Kidney (tissue), 14 donors: Measurements from ENCODE around the gene NPHP4. TPM values are rescaled to one million over a fixed set of nuclear protein-coding genes. Genes with fewer than 3 reads are reported as not detected.

Experiments used
- DNase-seq, 5 donors: peaks; one replicate each; pipeline ENCODE4 v3.0.0-alpha.2; 2013 to 2020
- FAIRE-seq: peaks from 2 replicates; lab custom pipeline; 2012; peaks lifted over from hg19 to GRCh38; lab: Jason Lieb, UNC
- H3K27ac ChIP-seq, 2 donors: one replicate each; pipeline ENCODE4 v1.7.0; 2013; ENCODE audit warnings: low read depth in 2 of 2, low read length in 2 of 2, inconsistent platforms in 1 of 2
- H3K27me3 ChIP-seq: one replicate; pipeline ENCODE4 v1.7.1; 2013; ENCODE audit warnings: low read length, inconsistent platforms; ENCODE audit not compliant: control insufficient read depth, insufficient read depth
- H3K36me3 ChIP-seq, 3 donors: one replicate each; pipeline versions ENCODE4 v1.7.0 to v1.7.1; 2013; ENCODE audit warnings: low read length in 3 of 3, control low read depth in 1 of 3, inconsistent platforms in 1 of 3; ENCODE audit not compliant: insufficient read depth in 3 of 3, control insufficient read depth in 2 of 3
- H3K4me1 ChIP-seq, 3 donors: one replicate each; pipeline versions ENCODE4 v1.7.0 to v1.7.1; 2013; ENCODE audit warnings: low read length in 3 of 3, inconsistent platforms in 1 of 3, low read depth in 1 of 3; ENCODE audit not compliant: control insufficient read depth in 2 of 3, insufficient read depth in 2 of 3
- H3K4me3 ChIP-seq, 3 donors: one replicate each; pipeline versions ENCODE4 v1.7.0 to v1.8.1; 2013; ENCODE audit warnings: low read length in 3 of 3, control low read depth in 1 of 3, inconsistent platforms in 1 of 3
- H3K9ac ChIP-seq, 3 donors: one replicate each; pipeline versions ENCODE4 v1.7.0 to v1.7.1; 2013; ENCODE audit warnings: low read length in 3 of 3, control low read depth in 1 of 3, inconsistent platforms in 1 of 3
- H3K9me3 ChIP-seq, 3 donors: one replicate each; pipeline versions ENCODE4 v1.7.0 to v1.7.1; 2013; ENCODE audit warnings: low read length in 3 of 3, control low read depth in 1 of 3, inconsistent platforms in 1 of 3; ENCODE audit not compliant: control insufficient read depth in 2 of 3, insufficient read depth in 1 of 3
- intact Hi-C: fragments of 100-400 bp; cut with DNase I; formaldehyde crosslinking; loops from one replicate; pipeline ENCODE4 v1.11.1; 2022
- polyA plus RNA-seq: library from polyadenylated mRNA; stranded (reverse); fragments of 350-450 nt; fragmentation: Illumina TruSeq; extraction: RNeasy Lipid Tissue Mini Kit (QIAGEN cat#74804); gene quantifications from one replicate; pipeline ENCODE4 v1.2.3, GENCODE V29; 2014; ENCODE audit warnings: low read depth, low replicate concordance; ENCODE audit not compliant: insufficient read depth
- total RNA-seq: library from RNA; stranded (reverse); fragmentation: NEBNext Ultra II Directional; extraction: Animal tissue kit (Norgen Biotek cat#: 25700); gene quantifications from one replicate; pipeline ENCODE4 v1.2.1, GENCODE V29; 2021
- TF ChIP-seq, protein P1 (sequence below): IDR thresholded peaks from 3 replicates; pipeline ENCODE4 v1.5.1; 2012; ENCODE audit warnings: mild to moderate bottlenecking, moderate library complexity, borderline replicate concordance; ENCODE audit not compliant: insufficient read depth; ENCODE audit errors: extremely low read depth
- donor health status: control.
- donor health status: control.
- donor health status: control.
- donor health status: control.
- donor health status: control.
- donor health status: DM: yes; HTN: yes; CAD: no.
- donor health status: Normal renal cell carcinoma (clear cell type).

The NPHP4 gene
- total and polyA plus RNA-seq, 2 donors from 2014 or later: 2.9 to 16.1 TPM

DNA sequence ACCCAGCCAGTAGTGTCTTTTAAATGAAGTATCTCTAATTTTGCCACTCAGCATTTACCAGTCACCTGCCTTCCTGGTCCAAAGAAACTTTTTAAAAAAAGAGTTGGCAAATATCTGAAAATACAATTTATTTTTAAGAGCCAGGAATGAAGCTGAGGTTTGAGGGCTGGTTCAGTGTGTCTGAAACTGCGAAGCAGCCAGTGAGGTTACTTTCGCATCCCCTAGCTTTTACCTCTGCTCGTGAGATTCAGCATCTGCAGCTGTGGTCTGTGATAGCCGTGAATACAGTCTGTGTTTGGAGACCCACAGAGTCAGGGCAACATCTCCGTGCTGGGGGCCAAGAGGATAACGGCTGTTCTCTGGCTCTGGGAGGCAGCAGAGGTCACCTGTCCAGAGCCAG is 32.2 kb upstream of the NPHP4 start:
- H3K27me3 ChIP-seq: no peaks in the 10 kb centered on the region
- H3K4me1 ChIP-seq: peaks cover 0 to 2% (median 0%) of the 10 kb centered on the region in 3 donors
- H3K4me3 ChIP-seq: no peak overlapping the region
- no peak overlapping the region for H3K27ac ChIP-seq
- no peaks in the 10 kb centered on the region for H3K9me3 ChIP-seq
- FAIRE-seq: no peak
- TF ChIP-seq, protein P1, sequence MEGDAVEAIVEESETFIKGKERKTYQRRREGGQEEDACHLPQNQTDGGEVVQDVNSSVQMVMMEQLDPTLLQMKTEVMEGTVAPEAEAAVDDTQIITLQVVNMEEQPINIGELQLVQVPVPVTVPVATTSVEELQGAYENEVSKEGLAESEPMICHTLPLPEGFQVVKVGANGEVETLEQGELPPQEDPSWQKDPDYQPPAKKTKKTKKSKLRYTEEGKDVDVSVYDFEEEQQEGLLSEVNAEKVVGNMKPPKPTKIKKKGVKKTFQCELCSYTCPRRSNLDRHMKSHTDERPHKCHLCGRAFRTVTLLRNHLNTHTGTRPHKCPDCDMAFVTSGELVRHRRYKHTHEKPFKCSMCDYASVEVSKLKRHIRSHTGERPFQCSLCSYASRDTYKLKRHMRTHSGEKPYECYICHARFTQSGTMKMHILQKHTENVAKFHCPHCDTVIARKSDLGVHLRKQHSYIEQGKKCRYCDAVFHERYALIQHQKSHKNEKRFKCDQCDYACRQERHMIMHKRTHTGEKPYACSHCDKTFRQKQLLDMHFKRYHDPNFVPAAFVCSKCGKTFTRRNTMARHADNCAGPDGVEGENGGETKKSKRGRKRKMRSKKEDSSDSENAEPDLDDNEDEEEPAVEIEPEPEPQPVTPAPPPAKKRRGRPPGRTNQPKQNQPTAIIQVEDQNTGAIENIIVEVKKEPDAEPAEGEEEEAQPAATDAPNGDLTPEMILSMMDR: no peak
- no peak overlapping the region for H3K9ac ChIP-seq
- no peaks in the 10 kb centered on the region for H3K36me3 ChIP-seq
- DNase-seq: no peak
- intact Hi-C loops: no loop called here

DNA sequence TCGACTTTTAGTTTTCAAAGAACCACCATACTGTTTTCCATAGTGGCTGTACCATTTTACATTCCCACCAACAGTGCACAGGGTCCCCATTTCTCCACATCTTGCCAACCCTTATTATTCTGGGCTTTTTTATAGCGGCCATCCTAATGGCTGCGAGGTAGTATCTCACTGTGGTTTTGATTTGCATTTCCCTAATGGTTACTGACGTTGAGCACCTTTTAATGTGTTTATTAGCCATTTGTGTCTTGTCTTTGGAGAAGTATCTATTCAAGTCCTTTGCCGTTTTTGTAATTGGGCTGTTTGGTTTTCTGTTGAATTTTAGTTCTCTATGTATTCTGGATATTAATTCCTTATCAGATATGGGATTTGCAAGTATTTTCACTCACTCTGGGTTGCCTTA is 31.1 kb upstream of the NPHP4 start:
- FAIRE-seq (no peak), DNase-seq (no peak)
- TF ChIP-seq, protein P1: no peak
- Histone ChIP-seq H3K9ac (no peak overlapping the region), H3K27me3 (no peaks in the 10 kb centered on the region), H3K36me3 (no peaks in the 10 kb centered on the region), H3K27ac (no peak overlapping the region), H3K4me1 (peaks cover 0 to 2% (median 0%) of the 10 kb centered on the region in 3 donors), H3K9me3 (no peaks in the 10 kb centered on the region), H3K4me3 (no peak overlapping the region)
- intact Hi-C loops: no loop called here

DNA sequence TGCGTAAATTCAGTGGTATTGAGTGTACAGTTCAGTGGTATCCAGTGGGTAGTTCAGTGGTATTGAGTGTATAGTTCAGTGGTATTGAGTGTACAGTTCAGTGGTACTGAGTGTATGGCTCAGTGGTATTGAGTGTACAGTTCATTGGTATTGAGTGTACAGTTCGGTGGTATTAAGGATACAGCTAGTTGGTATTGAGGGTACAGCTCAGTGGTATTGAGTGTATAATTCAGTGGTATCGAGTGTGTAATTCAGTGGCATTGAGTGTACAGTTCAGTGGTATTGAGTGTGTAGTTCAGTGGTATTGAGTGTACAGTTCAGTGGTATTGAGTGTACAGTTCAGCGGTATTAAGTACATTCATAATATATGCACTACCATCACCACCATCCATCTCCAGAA is 30.0 kb upstream of the NPHP4 start:
- no peak overlapping the region for H3K27ac ChIP-seq
- H3K27me3 ChIP-seq: no peaks in the 10 kb centered on the region
- FAIRE-seq (no peak), DNase-seq (no peak)
- H3K9ac ChIP-seq: no peak overlapping the region
- no peaks in the 10 kb centered on the region for H3K9me3 ChIP-seq
- H3K36me3 ChIP-seq: no peaks in the 10 kb centered on the region
- TF ChIP-seq, protein P1: no peak
- intact Hi-C loops: no loop called here
- no peak overlapping the region for H3K4me3 ChIP-seq
- peaks cover 0 to 2% (median 0%) of the 10 kb centered on the region in 3 donors for H3K4me1 ChIP-seq
